IPS-18c (cell line): ENCODE data around the gene OR8B8.

Experiments
- H3K4me3 ChIP-seq: 2 replicates; pipeline ENCODE4 v1.7.0; 2013; ENCODE audit warnings: low read depth, mild to moderate bottlenecking, low read length, moderate library complexity; ENCODE audit not compliant: insufficient read depth
- H3K9me3 ChIP-seq: one replicate; pipeline ENCODE4 v1.6.1; 2013; ENCODE audit warnings: mild to moderate bottlenecking, low read length, moderate library complexity; ENCODE audit not compliant: control insufficient read depth, insufficient read depth

OR8B8 gene, protein sequence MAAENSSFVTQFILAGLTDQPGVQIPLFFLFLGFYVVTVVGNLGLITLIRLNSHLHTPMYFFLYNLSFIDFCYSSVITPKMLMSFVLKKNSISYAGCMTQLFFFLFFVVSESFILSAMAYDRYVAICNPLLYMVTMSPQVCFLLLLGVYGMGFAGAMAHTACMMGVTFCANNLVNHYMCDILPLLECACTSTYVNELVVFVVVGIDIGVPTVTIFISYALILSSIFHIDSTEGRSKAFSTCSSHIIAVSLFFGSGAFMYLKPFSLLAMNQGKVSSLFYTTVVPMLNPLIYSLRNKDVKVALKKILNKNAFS

DNA sequence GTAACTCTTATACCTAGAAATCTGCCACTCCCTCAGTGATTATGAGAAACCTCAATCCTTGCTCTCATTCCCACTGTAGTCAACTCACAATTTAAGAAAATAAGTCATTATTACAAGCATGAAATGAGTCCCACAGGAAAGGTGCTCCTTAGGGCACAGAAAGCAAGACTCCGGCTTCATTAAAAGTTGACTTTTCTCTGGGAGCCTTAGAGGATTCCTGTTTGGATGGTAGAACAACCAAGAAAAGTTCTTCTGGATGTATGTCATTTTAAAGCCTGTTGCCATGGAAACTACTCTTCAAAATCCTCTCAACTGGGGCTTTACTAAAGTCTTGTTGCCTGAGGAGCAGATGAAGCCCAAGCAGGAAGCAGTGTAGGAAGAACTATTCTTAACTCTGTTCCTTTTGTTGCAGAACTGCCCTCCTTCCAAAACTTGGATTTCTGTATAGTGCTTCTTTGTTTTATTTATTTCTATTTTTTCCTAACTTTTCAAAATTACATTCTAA is at the start of gene OR8B8:
TSS of gene OR8B8 (minus strand) at position 51 of the 505 bp plus-strand sequence. CDS start 4,611 bp downstream, outside the sequence.
- Histone ChIP-seq H3K9me3 (no peaks in the 10 kb centered on the region), H3K4me3 (no peak within 1 kb of the TSS)

DNA sequence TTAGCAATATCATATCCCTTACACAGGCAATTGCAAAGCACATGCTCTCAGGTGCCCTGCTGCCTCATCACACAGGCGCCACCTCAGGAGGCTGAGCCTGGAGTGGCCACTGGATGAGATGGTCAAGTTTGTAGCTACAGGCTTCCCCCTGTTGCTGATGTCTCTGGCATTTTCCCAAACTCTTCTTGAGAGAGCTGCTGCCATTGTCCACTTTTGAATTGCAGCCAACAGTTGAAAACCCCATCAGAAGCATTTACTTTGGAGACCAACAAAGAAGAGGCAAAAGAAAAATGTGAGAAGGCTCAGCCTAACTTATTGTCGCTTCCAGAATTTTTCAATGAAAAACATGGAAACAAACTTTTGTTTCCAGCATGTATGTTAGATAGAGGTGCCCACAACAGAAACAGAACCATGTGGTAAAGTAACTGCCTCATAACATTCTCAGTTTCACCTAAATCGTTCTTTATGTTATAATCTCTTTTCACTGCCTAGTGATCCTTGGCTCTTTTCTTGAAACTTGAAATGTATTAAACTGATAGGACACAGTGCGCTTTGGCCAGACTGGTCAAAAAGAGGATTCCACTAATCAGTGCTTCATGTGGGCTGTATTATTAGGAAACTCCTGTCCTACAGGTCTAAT is 47.6 kb upstream of the OR8B8 start:
- H3K9me3 ChIP-seq = no peaks in the 10 kb centered on the region
- H3K4me3 ChIP-seq = no peak overlapping the region

DNA sequence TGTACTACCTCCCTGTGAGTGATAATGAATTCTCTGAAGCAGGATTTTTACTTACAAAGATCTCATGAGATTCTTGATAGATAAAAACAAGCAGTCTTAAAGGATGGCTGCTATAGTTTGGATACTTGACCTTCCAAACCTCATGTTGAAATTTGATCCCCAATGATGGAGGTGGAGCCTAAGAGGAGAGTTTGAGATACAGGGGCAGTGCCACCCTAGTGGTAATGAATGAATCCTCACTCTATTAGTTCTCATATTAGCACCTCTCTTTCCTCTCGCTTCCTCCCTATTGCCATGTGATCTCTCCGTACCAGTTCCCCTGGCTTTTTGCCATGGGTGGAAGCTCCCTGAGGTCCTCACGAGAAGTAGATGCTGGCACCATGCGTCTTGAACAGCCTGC is 37.9 kb upstream of the OR8B8 start:
- no peak overlapping the region for H3K4me3 ChIP-seq
- no peaks in the 10 kb centered on the region for H3K9me3 ChIP-seq

DNA sequence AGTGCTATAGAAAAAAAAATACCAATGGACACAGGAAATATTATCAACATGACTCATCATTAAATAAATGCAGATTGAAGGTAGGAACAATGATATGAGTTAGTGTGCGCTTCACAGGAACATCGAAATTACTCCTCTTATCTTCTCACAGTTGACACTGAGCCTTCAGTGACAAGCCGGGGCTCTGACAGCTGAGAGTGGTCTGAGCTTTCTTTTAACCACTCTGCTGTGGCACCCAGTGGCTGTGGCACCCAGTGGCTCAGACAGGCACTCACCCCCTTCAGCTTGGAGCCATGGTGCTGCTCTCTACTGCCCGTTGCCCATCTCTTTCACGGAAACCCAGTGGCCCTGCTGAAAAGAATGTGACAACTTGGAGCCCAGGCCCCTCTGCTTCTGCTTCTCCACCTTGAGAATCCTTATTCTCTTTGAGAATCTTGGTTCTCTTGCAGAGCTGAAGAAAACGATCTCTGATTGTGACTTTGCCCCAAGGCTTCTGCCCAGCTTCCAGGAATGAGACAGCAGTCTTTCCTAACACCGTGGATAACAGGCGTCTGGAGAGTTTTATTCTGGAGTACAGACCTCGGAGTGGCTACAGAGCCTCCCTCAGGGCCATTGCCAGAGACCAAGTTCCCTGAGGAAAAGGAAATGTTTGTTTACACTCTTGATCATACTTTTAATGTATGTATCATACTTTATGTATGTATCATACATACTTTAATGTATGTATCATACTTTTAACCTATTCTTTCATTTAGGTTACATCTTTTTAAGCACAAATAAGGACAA is 37.1 kb upstream of the OR8B8 start:
- Histone ChIP-seq H3K4me3 (no peak overlapping the region), H3K9me3 (no peaks in the 10 kb centered on the region)

DNA sequence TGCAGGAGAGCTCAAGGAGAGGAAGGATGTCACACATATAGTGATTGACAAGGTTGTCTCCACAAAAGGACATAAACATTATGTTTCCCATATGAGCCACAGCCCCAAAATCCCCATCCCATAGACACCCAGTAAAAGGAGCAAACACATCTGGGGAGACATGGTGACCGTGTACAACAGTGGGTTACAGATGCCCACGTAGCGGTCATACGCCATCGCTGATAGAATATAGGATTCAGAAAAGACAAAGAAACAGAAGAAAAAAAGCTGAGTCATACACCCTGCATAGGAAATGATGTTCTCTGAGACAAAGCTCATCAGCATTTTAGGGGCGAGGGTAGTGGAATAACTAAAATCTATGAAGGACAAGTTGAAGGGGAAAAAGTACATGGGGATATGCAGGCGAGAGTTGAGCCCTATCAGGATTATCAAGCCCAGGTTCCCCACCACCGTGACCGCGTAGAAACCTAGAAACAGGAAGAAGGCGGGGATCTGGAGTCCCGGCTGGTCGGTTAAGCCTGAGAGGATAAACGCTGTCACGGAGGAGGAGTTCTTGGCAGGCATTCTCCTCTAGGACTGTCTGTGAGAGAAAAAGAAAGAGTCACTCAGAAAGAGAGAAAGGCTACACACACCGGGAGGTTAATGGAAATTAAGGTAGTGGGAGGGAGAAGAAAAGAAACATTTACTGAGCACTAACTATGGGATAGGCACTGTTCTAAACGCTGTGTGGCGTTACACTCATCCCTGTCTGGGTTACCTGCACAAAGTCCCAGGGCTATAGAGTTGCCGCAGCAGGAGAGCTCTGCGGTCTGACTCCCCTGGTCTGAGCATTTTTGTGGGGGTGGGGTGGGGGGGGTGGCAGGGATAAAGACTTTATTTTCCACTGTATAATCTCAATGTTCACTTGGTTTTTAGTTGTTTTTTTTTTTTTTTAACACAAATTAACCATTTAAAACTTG is 36.1 kb upstream of the OR8B8 start:
- Histone ChIP-seq H3K9me3 (no peaks in the 10 kb centered on the region), H3K4me3 (no peak overlapping the region)

DNA sequence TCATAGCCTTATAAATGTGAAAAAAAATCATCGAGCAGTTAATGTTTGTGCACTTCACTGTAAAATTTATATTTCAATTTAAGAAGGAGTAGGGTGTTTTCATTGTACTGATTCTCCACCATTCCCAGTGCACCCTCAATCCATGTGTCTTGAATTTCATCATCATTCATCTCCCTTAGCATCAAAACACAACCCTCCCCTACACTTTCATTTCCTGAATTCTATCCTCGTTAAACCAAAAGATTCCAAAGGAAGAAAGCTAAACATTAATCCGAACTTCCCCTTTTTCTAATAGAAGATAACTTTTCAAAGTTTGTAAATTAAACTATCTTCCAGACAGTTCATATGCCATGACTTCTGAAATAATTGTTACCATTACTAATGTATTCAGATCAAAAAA is 34.1 kb upstream of the OR8B8 start:
- Histone ChIP-seq H3K9me3 (no peaks in the 10 kb centered on the region), H3K4me3 (no peak overlapping the region)

DNA sequence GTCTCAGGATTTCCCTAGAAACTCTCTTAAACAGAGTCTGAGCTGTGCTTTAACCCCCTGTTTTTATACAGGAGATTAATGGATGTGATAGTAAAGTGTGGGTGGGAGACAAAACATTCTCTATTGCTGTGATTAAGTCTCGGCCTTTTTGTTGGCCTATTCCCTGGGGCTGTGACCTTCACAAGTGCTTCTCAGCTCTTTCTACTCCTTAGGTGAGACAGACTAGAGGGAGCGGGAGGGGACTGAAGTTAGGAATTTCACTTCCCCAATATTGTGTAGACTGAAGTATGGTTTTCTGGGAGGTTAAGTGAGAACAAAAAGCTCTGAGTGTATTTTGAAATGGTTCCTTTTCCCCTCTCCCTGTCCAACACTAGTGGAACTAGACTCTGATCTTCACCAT is 29.8 kb upstream of the OR8B8 start:
- no peaks in the 10 kb centered on the region for H3K9me3 ChIP-seq
- H3K4me3 ChIP-seq = no peak overlapping the region

DNA sequence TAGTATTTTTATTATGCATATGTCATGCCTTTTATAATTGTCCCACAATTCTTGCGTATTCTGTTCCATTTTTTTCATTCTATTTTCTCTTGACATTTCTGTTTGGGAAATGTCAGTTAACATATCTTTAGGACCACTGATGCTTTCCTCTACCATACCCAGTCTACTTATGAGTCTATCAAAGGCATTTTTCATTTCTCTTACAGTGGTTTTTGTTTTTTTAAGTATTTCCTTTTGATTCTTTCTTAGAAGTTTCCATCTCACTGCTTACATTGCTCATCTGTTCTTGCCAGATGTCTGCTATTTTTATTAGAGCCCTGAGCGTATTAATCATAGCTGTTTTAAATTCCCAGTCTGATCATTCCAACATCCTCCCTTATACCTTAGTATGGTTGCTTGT is 29.3 kb upstream of the OR8B8 start:
- no peaks in the 10 kb centered on the region for H3K9me3 ChIP-seq
- H3K4me3 ChIP-seq = no peak overlapping the region

DNA sequence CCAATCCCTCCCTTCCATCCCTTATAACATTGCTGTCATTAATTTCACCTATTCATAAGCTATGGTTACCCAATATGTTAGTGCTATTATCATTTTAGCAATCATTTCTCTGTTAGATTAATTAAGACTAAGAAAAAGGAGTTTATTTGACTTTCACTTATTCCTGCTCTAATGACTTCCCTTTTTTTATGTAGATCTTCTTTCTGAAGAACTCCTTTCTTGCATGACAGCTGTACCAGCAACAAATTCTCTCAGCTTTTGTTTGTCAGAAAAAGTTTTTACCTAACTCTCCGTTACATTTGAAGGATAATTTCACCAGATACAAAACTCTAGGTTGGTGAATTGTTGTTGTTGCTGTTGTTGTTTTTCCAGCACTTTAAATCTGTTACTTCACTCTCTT is 28.6 kb upstream of the OR8B8 start:
- no peak overlapping the region for H3K4me3 ChIP-seq

DNA sequence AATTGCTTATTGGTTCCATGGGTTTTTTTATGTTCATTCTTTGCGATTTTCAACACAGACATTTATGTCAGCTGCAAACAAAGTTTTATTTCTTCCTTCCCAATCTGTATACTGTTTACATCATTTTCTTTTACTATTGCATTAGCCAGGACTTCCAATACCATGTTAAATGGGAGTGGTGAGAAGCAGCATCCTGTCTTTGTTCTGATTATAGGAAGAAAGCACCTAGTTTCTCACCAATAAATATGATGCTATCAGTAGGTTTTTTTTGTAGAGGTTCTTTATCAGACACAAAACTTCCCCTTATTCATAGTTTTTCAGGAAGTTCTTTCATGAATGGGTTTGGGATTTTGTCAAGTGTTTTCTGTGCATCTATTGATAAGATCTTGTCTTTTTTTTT is 28.0 kb upstream of the OR8B8 start:
- Histone ChIP-seq H3K4me3 (no peak overlapping the region), H3K9me3 (no peaks in the 10 kb centered on the region)

More for the DNA sequence above, 28.6 kb upstream of the OR8B8 start:
- H3K9me3 ChIP-seq = no peaks in the 10 kb centered on the region

DNA sequence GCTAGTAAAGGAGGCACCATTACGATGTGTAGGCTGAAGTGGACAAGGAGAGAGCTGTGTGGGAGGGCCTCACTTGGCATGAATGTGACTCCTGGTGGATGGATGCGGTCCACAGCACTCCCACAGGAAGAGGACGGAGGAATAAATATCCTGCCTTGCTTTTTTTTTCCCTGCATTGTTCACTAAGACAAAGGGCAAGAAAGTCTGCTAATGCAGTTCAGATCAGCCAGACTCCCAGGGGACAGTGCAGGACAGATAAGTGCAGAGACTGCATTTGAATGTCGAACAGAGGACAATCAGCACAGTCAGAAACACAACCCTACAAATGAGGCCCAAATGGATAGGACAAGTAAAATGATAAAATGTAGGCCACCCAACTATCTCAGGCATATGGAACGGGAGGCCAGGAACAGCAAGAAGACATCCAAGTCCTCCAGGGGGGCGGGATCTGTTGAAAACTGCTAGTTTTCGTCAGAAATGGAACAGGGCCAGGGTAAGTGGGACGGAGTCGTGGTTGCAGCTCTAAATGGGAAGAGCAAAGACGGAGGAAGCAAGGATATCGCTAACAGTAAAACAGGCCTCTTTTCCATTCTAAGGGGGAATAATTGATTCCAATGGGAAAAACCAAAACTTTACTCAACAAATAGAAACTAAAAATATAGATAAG is 25.2 kb upstream of the OR8B8 start:
- H3K9me3 ChIP-seq = no peaks in the 10 kb centered on the region
- H3K4me3 ChIP-seq = no peak overlapping the region

DNA sequence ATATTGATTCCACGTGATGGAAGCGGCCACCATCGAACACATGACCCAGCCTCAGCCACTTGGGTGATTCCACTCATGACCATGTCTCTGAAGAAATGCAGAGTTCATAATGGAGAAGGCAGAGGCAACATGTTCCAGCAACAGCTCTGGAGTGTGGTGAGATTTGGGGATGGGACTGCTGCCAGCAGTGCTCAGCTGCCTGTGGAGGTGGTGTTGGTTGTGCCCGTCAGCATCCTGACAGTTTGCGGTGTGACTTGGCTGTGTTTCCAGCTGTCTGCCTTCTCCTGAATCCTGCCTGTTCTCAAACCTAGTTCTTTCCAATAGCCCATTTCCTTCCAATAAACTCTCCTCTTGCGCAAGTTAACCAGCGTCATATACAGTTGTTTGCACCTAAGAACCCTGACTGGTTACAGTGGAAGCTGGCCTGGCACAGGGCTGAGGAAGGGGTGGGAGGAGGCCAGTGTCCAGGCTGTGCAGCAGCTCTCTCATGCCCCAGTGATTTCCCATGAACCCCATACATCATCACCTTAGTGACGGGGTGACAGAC is 22.0 kb upstream of the OR8B8 start:
- Histone ChIP-seq H3K4me3 (no peak overlapping the region), H3K9me3 (no peaks in the 10 kb centered on the region)

DNA sequence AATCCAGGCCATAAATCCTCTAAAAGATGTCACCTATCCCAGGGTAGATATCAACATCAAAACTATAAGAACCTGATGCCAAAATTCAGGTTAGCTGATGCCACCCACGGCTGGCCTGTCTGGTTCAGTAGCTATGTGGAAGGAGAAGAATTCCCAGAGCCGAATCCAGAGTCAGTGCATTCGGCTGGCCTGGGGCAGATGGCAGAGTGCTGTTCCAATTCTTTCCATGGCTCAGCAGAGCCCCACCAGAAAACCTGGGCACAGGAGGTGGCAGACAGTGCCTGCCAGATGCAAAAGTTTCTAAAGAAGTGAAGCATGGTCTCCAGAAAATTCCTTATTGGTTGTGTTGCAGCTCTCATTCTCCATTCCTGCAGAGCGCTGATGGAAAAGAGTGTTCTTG is 19.9 kb upstream of the OR8B8 start:
- Histone ChIP-seq H3K9me3 (no peaks in the 10 kb centered on the region), H3K4me3 (no peak overlapping the region)

DNA sequence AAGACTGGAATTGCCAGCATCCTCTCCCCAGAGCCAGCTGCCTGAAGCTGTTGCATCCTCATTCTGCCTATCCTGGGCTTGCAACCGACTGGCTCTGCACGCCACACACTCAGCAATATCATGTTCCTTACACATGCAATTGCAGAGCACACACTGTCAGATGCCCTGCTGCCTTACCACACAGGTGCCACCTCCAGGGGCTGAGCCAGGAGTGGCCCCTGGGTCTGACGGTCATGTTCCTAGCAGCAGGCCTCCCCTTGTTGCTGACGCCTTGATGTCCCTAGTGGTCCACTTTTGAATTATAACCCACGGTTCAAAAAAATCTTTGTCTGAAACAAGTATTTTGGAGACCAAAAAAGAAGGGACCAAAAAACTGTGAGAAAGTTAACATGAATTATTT is 18.5 kb upstream of the OR8B8 start:
- Histone ChIP-seq H3K9me3 (no peaks in the 10 kb centered on the region), H3K4me3 (no peak overlapping the region)

DNA sequence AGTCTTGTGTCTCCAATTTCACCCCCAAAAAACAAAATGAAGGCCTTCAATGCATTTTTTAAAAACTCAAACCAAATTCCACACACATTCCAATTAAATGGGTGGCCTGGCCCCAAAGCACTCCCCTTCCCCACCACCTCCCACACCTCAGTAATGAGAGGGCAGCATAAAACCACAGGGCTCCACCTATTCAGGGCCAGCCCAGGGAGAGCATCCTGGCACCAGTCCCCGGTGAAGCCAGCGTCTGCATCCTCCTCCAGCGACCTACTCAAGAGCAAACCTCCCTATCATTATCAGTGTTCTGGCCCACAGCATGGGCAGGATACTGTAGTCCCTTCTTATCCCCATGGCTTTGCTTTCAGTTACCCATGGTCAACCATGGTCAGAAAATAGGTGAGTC is 17.8 kb upstream of the OR8B8 start:
- H3K4me3 ChIP-seq = no peak overlapping the region
- H3K9me3 ChIP-seq = no peaks in the 10 kb centered on the region

DNA sequence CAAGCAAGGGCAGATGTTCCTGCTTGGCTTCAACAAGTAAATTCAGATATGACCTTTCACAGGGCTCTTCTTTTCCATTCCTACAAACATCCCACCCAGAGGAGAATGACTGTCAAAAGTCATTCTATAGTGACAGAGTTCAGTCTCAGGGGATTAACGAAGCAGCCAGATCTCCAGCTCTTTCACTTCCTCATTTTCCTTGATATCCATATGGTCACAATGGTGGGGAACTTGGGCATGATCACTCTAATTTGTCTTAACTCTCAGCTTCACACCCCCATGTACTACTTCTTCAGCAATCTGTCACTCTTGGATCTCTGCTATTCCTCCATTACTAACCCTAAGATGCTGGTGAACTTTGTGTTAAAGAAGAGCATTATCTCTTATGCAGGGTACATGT is 15.0 kb upstream of the OR8B8 start:
- no peaks in the 10 kb centered on the region for H3K9me3 ChIP-seq

More for the DNA sequence above, 15.0 kb upstream of the OR8B8 start:
- H3K4me3 ChIP-seq = no peak overlapping the region
